ENCODE data around the gene TUBGCP6.

The TUBGCP6 gene

GRCh38 chr22:50261615-50262459, 17.0 kb upstream of the TUBGCP6 start, which contains the start of gene MAPK12:
Gene MAPK12, minus strand, starts transcription at chr22:50261683. Its CDS starts 174 bp downstream, at chr22:50261509.
- DNase-seq = peak; percentile 63

GRCh38 chr22:50260801-50261614, 16.2 kb upstream of the TUBGCP6 start:
- DNase-seq = peak; percentile 49

- no peak for DNase-seq
Observed at GRCh38 chr22:50260434-50260800, 15.6 kb upstream of the TUBGCP6 start.

DNA sequence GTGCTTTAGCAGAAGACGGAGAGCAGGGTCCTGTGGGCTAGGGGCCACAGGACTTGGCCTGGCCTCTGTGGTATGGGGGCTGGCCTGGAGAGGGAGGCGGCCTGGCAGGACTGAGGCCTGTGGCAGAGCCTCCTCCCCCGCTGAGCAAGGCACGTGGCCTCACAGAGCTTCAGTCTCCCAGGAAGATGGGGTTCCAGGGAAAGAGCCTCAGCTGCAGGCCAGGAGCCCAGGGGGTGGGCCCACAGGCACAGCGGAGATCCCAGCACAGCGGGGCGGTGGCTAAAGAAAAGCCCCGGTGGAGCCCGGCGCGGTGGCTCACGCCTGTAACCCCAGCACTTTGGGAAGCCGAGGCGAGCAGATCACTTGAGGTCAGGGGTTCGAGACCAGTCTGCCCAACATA, 14.5 kb upstream of the TUBGCP6 start:
- no peak for DNase-seq

DNA sequence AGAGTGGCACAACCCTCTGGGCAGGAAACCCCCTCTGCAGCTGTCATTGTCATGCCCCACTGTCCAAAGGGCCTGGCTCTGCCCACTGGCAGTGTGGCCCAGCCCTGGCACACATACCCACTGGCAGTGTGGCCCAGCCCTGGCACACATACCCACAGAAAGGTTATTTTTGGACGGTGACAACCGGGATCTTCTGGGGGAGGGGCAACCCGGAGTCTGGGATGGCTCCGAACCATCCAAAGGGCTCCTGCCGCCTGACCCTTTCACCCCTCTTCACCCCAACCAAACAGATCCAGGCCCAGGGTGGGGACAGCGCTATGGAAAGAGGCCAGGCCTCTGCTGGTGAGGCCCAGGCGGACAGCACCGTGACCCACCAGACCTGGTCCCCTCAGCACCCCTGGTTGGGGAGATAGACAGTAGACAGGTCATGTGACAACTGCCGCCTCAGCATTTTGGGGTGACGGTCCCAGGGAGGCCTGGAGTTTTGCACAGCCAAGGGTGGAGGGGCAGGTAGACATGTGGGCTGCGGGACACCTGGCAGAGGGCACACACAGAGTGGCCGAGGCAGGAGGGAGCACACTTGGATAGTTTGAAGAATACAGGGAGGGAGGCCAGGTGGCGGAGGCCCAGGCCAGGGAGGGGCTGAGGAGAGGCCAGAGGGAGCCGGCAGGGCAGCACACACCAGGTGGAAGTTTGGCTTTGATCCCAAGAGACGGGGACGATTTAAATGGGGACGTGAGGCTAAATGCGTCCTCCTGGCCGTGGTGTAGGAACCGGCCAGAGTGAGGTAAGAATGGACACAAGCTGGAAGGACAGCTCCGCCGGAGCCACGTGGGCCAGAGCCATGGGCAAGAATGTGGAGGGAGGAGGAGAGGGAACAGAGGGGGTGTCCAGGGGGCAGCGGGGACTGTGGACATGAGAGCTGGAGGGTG, 13.8 kb upstream of the TUBGCP6 start:
- DNase-seq = no peak

DNA sequence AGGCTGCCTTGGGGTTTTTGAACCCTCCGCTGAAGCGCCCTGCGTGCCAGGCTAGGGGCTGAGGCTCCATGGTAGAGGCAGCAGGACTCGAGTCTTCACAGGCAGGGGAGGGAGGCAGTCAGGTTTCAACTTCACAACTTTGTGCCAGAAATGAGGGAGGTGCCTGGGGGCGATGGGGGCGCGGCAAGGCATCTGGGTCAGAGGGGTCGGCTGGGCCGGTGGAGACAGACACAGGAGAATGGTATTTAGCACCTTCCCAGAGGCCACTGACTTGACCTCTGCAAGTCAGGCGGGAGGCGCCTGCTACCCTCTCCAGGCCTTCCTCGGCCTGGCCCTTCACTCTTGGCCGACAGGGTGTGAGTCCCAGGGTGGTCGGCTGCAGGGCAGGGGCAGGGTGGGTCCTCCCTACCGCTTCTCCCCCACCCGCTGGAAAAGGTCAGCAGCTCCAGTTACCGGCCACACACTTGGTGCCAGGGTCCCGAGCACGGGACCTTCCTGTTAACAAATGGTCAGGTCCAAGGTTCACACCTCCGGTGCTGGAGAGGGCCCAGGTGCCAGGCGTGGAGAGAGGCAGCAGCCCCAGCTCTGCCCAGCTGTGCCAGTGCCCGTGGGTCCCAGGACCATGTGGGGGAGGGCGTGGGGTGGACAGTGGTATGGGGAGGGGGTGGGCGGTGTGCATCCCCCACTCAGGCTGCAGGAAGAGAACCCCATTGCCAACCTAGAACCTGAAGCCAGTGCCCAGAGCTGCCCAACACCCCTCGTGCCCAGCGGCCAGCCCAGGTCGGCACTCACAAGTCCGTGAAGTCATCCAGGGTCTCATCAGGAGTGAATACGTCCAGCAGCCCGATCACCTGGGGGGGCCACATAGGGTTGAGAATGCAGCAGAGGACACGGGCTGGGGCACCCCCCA, 12.9 kb upstream of the TUBGCP6 start:
- DNase-seq = no peak

- no peak for DNase-seq
Observed at GRCh38 chr22:50257041-50257440, 12.2 kb upstream of the TUBGCP6 start.

GRCh38 chr22:50256258-50256862, 11.5 kb upstream of the TUBGCP6 start:
- DNase-seq = no peak

GRCh38 chr22:50255607-50256006, 10.8 kb upstream of the TUBGCP6 start:
- DNase-seq = no peak

- no peak for DNase-seq
Observed at GRCh38 chr22:50255099-50255498, 10.3 kb upstream of the TUBGCP6 start.

DNA sequence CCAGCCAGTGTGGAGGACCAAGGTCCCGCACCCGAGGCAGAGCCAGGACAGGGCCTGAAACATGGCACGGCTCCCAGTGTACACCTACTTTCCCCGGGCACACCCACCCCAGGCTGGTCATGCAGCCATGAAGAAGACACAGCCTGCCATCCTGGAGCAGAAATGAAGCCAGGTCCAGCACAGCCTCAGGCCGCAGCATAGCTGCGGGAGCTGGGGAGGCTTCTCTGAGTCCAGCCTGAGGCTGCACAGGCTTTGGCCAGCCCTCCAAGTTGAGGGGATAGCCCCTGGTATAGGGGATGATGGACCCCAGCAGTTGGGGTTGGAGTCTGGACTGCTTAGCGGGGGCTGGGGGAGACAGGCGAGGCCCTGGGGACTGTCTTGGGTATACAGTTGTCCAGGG, 9.1 kb upstream of the TUBGCP6 start:
- DNase-seq = no peak

DNA sequence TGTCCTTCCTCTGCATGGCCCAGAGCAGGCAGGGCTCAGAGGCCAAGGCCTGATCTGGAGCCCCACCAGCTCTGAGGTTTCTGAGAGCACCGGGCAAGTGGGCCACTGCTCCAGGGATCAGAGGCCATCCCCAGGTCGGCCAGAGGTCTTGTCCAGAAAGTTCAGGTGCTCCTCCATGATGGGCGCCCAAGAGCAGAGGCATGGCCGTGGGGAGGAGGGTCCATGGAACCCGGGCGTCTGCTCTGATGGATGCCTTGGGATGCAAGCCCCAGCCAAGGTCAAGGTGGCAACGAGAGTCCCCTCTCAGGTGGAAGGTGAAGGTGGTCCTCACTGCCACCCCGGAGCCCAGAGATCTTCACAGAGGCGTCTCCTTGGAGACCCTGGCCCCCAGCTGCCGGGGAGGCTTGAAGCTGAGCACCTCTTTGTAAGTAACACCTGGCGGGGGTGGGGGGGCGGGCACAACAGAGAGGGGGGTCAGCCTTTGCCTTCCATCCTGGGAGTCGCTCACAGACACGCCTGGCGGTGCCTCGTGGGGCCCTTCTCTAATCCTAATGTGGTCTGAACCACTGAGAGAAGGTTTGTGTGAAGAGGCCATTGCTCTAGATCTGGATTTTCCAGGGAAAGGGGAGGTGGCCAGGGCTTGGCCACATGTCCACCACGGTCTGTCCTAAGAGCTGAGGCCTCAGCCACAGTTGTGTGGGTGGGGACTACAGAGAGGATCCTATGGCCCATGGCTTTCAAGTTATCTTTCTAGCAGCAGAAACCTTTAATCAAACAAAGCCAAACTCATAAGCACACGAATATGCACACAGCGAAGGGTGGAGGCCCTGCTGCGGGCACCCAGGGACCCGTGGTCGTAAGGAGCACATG, 8.5 kb upstream of the TUBGCP6 start:
- DNase-seq = no peak

- peak; percentile 13 for DNase-seq
Observed at GRCh38 chr22:50252082-50253045, 7.5 kb upstream of the TUBGCP6 start.

- DNase-seq = no peak
Observed at GRCh38 chr22:50251477-50252081, 6.8 kb upstream of the TUBGCP6 start.

DNA sequence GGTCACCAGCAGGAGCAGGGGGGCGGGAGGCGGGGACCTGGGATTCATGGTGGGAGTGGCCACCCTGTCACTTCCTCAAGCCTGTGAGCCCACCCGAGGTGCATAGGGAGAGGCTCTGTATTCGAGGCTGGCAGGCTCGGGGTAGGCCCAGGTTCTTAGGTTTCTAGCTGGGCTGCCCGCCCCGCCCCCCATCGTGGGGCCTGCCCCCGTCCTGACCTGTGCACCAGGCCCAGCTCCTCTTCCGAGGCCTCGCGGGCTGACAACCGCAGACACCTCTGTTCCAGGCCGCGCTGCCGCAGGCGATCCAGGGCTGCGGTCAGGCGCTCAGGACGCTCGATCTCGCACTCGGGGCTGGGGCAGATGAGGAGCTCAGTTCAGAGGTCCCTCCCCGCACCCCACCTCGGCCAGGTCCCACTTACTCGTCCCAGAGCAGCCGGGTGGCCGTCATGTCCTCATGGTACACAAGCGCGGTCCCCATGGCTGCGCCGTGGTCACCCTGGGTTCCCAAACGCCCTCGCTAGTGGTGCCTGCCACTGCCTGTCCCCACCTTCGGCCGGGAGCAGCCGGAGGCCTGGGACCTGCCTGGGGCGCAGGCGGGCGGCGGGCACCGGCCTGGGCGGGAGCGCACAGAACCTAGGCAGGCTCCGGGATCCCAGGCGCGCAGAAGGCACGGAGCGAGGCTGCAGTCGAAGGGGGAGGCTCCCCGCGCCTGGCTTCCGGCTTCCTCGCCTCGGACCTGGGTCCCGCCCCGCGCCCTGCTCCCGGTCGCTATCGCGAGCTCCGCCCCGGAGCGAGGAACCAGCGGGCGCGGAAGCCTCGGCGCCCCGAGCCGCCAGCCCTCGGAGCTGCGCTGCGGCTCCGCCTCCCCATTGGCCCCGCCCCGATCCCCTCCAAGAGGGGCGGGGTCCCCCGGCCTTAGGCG, 6.0 kb upstream of the TUBGCP6 start, which contains the start of gene HDAC10:
HDAC10 (minus strand) TSS at position 711 of the 922 bp plus-strand sequence; CDS start at position 478, 233 bp downstream.
- DNase-seq = peak; percentile 73

DNA sequence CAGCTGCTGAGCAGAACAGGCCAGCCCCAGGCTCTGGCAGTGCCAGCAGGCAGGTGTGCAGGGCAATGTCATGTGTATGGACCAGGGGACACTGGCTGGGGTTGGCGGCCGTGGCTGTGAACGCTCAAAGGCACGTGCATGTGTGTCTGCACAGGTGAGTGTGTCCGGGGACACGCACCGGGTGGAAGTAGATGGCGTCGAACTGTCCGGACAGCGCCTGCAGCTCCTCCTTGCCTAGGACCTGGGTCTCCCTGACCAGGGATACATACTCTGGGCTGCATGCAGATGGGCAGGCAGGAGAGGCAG, 5.4 kb upstream of the TUBGCP6 start:
- no peak for DNase-seq
